Chondrocyte (in vitro differentiated cells): ENCODE measurements around the gene RIMBP2. TPM values are rescaled to one million over a fixed set of nuclear protein-coding genes. Genes with fewer than 3 reads are reported as not detected.

Source experiments
- DNase-seq: peaks from one replicate; pipeline ENCODE4 v3.0.0; 2021; ENCODE audit warnings: mixed read lengths, low spot score
- H3K27ac Mint-ChIP-seq: one replicate; pipeline ENCODE4 v1.8.0; 2021; ENCODE audit warnings: mild to moderate bottlenecking, moderate library complexity, mixed read lengths; ENCODE audit not compliant: unreplicated experiment
- H3K27me3 Mint-ChIP-seq: 2 replicates; pipeline ENCODE4 v1.8.0; 2021; ENCODE audit warnings: low read depth, mixed read lengths
- H3K36me3 Mint-ChIP-seq: 2 replicates; pipeline ENCODE4 v1.8.0; 2021; ENCODE audit warnings: low read depth, mixed read lengths
- H3K4me1 Mint-ChIP-seq: 2 replicates; pipeline ENCODE4 v1.8.0; 2021; ENCODE audit warnings: low read depth, mild to moderate bottlenecking, mixed read lengths
- H3K4me3 Mint-ChIP-seq: one replicate; pipeline ENCODE4 v1.8.0; 2021; ENCODE audit warnings: mild to moderate bottlenecking, moderate library complexity, mixed read lengths; ENCODE audit not compliant: unreplicated experiment
- H3K9me3 Mint-ChIP-seq: 2 replicates; pipeline ENCODE4 v1.8.0; 2021; ENCODE audit warnings: low read depth, mixed read lengths
- CTCF ChIP-seq: fragments of 200-600 bp; sonication (generic); IDR thresholded peaks from 2 replicates; pipeline ENCODE4 v1.5.0; 2021; ENCODE audit warnings: antibody characterized with exemption, mild to moderate bottlenecking, moderate library complexity
- total RNA-seq: library from RNA; stranded (reverse); gene quantifications from 3 replicates; pipeline ENCODE4 v1.2.1, GENCODE V29; 2021

RIMBP2 gene
- total RNA-seq, 1 donor from 2014 or later = 0.30 TPM

GRCh38 chr12:130454296-130454695, 261.8 kb downstream of the RIMBP2 start:
- Mint-ChIP-seq H3K27me3 (no peaks in the 10 kb centered on the region), H3K9me3 (no peaks in the 10 kb centered on the region), H3K4me3 (no peak overlapping the region), H3K36me3 (no peaks in the 10 kb centered on the region), H3K4me1 (no peaks in the 10 kb centered on the region), H3K27ac (no peak overlapping the region)
- no peak for TF ChIP-seq CTCF
- DNase-seq = no peak

GRCh38 chr12:130452546-130452945, 263.6 kb downstream of the RIMBP2 start:
- no peak overlapping the region for H3K27ac Mint-ChIP-seq

GRCh38 chr12:130451001-130451930, 264.8 kb downstream of the RIMBP2 start:
- Mint-ChIP-seq H3K4me1 (no peaks in the 10 kb centered on the region), H3K9me3 (no peaks in the 10 kb centered on the region), H3K4me3 (no peak overlapping the region), H3K36me3 (no peaks in the 10 kb centered on the region), H3K27me3 (no peaks in the 10 kb centered on the region), H3K27ac (no peak overlapping the region)
- no peak for TF ChIP-seq CTCF
- no peak for DNase-seq

More at GRCh38 chr12:130452546-130452945, 263.6 kb downstream of the RIMBP2 start:
- Mint-ChIP-seq H3K27me3 (no peaks in the 10 kb centered on the region), H3K9me3 (no peaks in the 10 kb centered on the region), H3K4me1 (no peaks in the 10 kb centered on the region), H3K36me3 (no peaks in the 10 kb centered on the region), H3K4me3 (no peak overlapping the region)
- no peak for TF ChIP-seq CTCF
- no peak for DNase-seq

GRCh38 chr12:130449291-130449690, 266.8 kb downstream of the RIMBP2 start:
- Mint-ChIP-seq H3K9me3 (no peaks in the 10 kb centered on the region), H3K27ac (no peak overlapping the region), H3K27me3 (no peaks in the 10 kb centered on the region), H3K36me3 (no peaks in the 10 kb centered on the region), H3K4me3 (no peak overlapping the region), H3K4me1 (no peaks in the 10 kb centered on the region)
- peak; percentile 83 for DNase-seq
- TF ChIP-seq CTCF = no peak

GRCh38 chr12:130448044-130448821, 267.9 kb downstream of the RIMBP2 start:
- H3K27me3 Mint-ChIP-seq = no peaks in the 10 kb centered on the region
- H3K4me3 Mint-ChIP-seq = no peak overlapping the region
- DNase-seq = peak; percentile 83
- H3K9me3 Mint-ChIP-seq = no peaks in the 10 kb centered on the region
- H3K4me1 Mint-ChIP-seq = no peaks in the 10 kb centered on the region
- no peaks in the 10 kb centered on the region for H3K36me3 Mint-ChIP-seq
- TF ChIP-seq CTCF = no peak
- no peak overlapping the region for H3K27ac Mint-ChIP-seq
